ENCODE results near the gene CCDC60. TPM values are rescaled to one million over a fixed set of nuclear protein-coding genes. Genes with fewer than 3 reads are reported as not detected.

CCDC60 gene
- total RNA-seq, 1 donor from 2014 or later = not detected

DNA sequence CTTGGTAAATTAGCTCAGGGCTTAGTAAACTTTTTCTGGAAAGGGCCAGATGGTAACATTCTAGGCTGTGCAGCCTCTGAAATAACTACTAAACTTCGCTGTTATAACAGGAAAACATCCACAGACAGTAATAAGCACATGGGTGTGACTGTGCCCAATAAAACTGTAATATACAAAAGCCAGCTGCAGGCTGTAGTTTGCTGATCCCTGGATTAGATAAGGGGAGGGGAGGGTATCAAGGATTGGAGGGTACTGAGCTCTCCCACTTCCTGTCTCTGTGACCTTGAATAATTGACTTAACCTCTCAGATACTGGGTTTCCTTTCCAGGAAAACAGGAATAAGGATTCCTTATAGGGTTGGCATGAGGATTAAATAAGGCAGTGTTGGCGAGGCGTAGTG lies 81.2 kb downstream of the CCDC60 start:
- Histone ChIP-seq H3K36me3 (ENCODE audit: control insufficient read depth, insufficient read depth, low read length) (no peaks in the 10 kb centered on the region), H3K27me3 (ENCODE audit: control insufficient read depth, insufficient read depth, low read length) (no peaks in the 10 kb centered on the region)
- DNase-seq (ENCODE audit: low read depth) = no peak

DNA sequence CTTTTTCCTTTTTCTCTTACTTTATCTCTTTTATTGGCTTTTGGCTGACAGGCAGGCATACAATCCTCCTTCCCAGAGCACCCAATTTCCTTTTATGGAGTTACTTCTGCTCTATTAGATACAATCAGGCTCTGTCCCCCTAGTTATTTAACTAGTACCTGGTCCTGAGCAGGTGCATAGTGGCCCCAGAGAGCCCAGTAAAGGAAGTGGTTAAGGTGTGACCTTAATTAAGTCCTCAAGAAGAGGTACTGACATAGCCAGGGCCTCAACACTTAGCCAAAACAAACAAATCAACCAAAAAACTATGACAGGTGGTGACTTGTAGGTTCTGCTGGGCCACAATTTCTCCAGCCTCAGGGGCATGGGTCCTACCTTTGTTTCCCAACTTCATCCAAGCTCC lies 82.9 kb downstream of the CCDC60 start:
- Histone ChIP-seq H3K4me3 (ENCODE audit: low read depth, low read length) (no peak overlapping the region), H3K36me3 (ENCODE audit: control insufficient read depth, insufficient read depth, low read length) (no peaks in the 10 kb centered on the region), H3K27me3 (ENCODE audit: control insufficient read depth, insufficient read depth, low read length) (no peaks in the 10 kb centered on the region)
- no peak for DNase-seq (ENCODE audit: low read depth)
- TF ChIP-seq, protein P1, sequence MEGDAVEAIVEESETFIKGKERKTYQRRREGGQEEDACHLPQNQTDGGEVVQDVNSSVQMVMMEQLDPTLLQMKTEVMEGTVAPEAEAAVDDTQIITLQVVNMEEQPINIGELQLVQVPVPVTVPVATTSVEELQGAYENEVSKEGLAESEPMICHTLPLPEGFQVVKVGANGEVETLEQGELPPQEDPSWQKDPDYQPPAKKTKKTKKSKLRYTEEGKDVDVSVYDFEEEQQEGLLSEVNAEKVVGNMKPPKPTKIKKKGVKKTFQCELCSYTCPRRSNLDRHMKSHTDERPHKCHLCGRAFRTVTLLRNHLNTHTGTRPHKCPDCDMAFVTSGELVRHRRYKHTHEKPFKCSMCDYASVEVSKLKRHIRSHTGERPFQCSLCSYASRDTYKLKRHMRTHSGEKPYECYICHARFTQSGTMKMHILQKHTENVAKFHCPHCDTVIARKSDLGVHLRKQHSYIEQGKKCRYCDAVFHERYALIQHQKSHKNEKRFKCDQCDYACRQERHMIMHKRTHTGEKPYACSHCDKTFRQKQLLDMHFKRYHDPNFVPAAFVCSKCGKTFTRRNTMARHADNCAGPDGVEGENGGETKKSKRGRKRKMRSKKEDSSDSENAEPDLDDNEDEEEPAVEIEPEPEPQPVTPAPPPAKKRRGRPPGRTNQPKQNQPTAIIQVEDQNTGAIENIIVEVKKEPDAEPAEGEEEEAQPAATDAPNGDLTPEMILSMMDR (IDR thresholded peaks at IDR 0.05; ENCODE audit: insufficient read depth, low read length, poor library complexity, severe bottlenecking) = no peak

More for the DNA sequence above, 81.2 kb downstream of the CCDC60 start:
- H3K4me3 ChIP-seq (ENCODE audit: low read depth, low read length) = no peak overlapping the region
- TF ChIP-seq, protein P1 (IDR thresholded peaks at IDR 0.05; ENCODE audit: insufficient read depth, low read length, poor library complexity, severe bottlenecking) = no peak

DNA sequence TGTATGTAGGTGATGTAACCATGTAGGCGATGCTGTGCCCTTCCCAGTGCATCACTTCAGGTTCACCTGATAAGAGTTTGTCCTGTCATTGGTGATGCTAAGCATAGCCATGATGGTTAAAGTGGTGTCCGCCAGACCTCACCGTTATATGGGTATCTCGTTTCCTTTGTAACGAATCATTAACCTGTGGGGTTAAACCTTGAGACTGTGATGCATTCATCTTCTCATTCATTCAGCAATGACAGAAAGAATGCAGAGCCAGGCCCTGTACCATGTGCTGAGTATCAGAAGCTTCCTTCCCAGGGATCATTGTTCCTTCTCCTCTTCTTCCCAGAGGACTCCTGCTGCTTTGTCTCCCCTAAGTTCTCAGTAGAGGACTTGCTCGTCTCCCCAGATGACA lies 84.9 kb downstream of the CCDC60 start:
- TF ChIP-seq, protein P1 (IDR thresholded peaks at IDR 0.05; ENCODE audit: insufficient read depth, low read length, poor library complexity, severe bottlenecking) = no peak
- Histone ChIP-seq H3K4me3 (ENCODE audit: low read depth, low read length) (no peak overlapping the region), H3K27me3 (ENCODE audit: control insufficient read depth, insufficient read depth, low read length) (no peaks in the 10 kb centered on the region), H3K36me3 (ENCODE audit: control insufficient read depth, insufficient read depth, low read length) (no peaks in the 10 kb centered on the region)
- no peak for DNase-seq (ENCODE audit: low read depth)

DNA sequence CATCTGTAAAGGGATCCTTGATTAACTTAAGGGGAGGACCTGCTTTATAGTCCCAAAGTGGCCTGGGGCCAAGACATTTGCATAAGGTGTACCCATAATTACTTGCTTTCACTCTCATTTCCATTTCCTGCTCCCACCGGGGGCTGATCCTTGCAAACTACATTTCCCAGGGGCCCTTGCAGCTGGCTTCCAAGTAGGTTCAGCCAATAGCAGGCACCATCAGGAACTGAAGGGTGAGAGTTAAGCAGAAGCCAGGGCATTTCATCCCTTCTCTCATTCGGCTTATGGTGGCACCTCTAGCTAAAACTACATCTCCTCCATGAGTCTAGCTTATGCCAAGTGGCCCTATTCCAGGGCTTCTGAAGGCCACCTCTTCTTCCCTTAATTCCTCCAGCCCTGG lies 88.8 kb downstream of the CCDC60 start:
- H3K4me3 ChIP-seq (ENCODE audit: low read depth, low read length) = no peak overlapping the region
- H3K36me3 ChIP-seq (ENCODE audit: control insufficient read depth, insufficient read depth, low read length) = no peaks in the 10 kb centered on the region
- TF ChIP-seq, protein P1 (IDR thresholded peaks at IDR 0.05; ENCODE audit: insufficient read depth, low read length, poor library complexity, severe bottlenecking) = no peak
- no peak for DNase-seq (ENCODE audit: low read depth)
- no peaks in the 10 kb centered on the region for H3K27me3 ChIP-seq (ENCODE audit: control insufficient read depth, insufficient read depth, low read length)

DNA sequence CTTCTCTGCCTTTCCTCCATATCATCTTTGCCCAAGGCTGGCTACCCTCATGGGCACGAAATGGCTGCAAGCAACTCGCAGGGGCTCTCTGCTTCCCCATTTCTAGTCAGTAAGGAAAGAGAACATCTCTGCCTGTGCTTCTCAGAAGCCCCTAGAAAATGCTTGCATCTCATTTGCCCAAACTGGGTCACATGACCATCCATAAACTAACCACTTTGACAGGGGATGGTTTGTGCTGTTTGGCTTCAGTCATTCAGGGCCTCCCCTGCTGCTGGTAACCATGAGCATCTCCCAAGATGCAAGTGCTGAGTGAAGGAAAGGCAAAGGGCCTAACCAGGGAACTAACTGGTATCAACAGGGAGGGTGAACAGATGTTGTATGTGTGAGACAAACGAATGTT lies 91.1 kb downstream of the CCDC60 start:
- H3K4me3 ChIP-seq (ENCODE audit: low read depth, low read length) = no peak overlapping the region
- TF ChIP-seq, protein P1 (IDR thresholded peaks at IDR 0.05; ENCODE audit: insufficient read depth, low read length, poor library complexity, severe bottlenecking) = no peak

DNA sequence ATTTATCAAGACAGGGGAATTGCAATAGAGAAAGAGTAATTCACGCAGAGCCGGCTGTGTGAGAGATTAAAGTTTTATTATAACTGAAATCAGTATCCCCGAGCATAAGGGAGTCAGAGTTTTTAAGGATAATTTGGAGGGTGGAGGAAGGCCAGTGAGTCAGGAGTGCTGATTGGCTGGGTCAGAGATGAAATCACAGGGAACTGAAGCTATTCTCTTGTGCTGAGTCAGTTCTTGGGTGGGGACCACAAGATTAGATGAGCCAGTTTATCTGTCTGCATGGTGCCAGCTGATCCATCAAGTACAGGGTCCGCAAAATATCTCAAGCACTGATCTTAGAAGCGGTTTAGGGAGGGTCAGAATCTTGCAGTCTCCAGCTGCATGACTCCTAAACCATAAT lies 96.6 kb downstream of the CCDC60 start:
- Histone ChIP-seq H3K4me3 (ENCODE audit: low read depth, low read length) (no peak overlapping the region), H3K36me3 (ENCODE audit: control insufficient read depth, insufficient read depth, low read length) (no peaks in the 10 kb centered on the region)
- TF ChIP-seq, protein P1 (IDR thresholded peaks at IDR 0.05; ENCODE audit: insufficient read depth, low read length, poor library complexity, severe bottlenecking) = no peak

More for the DNA sequence above, 91.1 kb downstream of the CCDC60 start:
- no peaks in the 10 kb centered on the region for H3K27me3 ChIP-seq (ENCODE audit: control insufficient read depth, insufficient read depth, low read length)
- no peak for DNase-seq (ENCODE audit: low read depth)
- H3K36me3 ChIP-seq (ENCODE audit: control insufficient read depth, insufficient read depth, low read length) = no peaks in the 10 kb centered on the region

More for the DNA sequence above, 96.6 kb downstream of the CCDC60 start:
- no peak for DNase-seq (ENCODE audit: low read depth)
- no peaks in the 10 kb centered on the region for H3K27me3 ChIP-seq (ENCODE audit: control insufficient read depth, insufficient read depth, low read length)
